Thyroid gland (tissue), 4 donors: Measurements from ENCODE around the gene LRP10. TPM values are rescaled to one million over a fixed set of nuclear protein-coding genes. Genes with fewer than 3 reads are reported as not detected.

Source experiments
- DNase-seq, 2 donors: peaks; one replicate each; pipeline ENCODE4 v3.0.0-alpha.2; 2019
- H3K27ac ChIP-seq, 3 donors: fragments of 200-600 bp; sonication (generic); 1 replicate in 2 of 3; 2 replicates in 1 of 3; pipeline ENCODE4 v1.5.1; 2016 to 2019; ENCODE audit warnings: mild to moderate bottlenecking in 1 of 3, moderate library complexity in 1 of 3
- H3K27me3 ChIP-seq: fragments of 200-600 bp; sonication (generic); one replicate; pipeline ENCODE4 v1.5.1; 2019
- H3K36me3 ChIP-seq, 2 donors: fragments of 200-600 bp; sonication (generic); one replicate each; pipeline ENCODE4 v1.5.1; 2016 to 2019
- H3K4me1 ChIP-seq, 2 donors: fragments of 200-600 bp; sonication (generic); one replicate each; pipeline ENCODE4 v1.5.1; 2017 to 2019
- H3K4me3 ChIP-seq, 3 donors: fragments of 200-600 bp; sonication (generic); replicated peaks in 1 of 3; 1 replicate in 2 of 3; 2 replicates in 1 of 3; pipeline ENCODE4 v1.5.1; 2016; ENCODE audit warnings: mild to moderate bottlenecking in 1 of 3
- H3K9me3 ChIP-seq: fragments of 200-600 bp; sonication (generic); one replicate; pipeline ENCODE4 v1.5.1; 2017
- CTCF ChIP-seq, 6 experiments: fragments of 200-600 bp in 3 of 6; fragments of 450-650 bp in 3 of 6; sonication (generic) in 3 of 6; IDR thresholded peaks; one replicate each; pipeline ENCODE4 v1.5.1; 2016 to 2019; ENCODE audit warnings: antibody characterized with exemption in 6 of 6, mild to moderate bottlenecking in 2 of 6, inconsistent platforms in 1 of 6, moderate library complexity in 1 of 6
- POLR2A ChIP-seq, 2 donors: fragments of 450-650 bp; IDR thresholded peaks; one replicate each; pipeline ENCODE4 v1.6.1; 2017; ENCODE audit warnings: antibody characterized with exemption in 2 of 2, mild to moderate bottlenecking in 2 of 2, moderate library complexity in 1 of 2
- WGBS, 2 donors: methylation state at CpG; one replicate each; pipeline ENCODE4 v1.1.5; 2017; 5-methylcytosine and 5-hydroxymethylcytosine counted together
- intact Hi-C: fragments of 100-400 bp; cut with DNase I; formaldehyde crosslinking; loops from one replicate; pipeline ENCODE4 v1.15.1; 2023
- total RNA-seq, 4 donors: library from RNA; depleted of rRNA; stranded (reverse); fragments of >200 nt; gene quantifications; one replicate each; pipeline ENCODE4 v1.2.3, GENCODE V29; 2016

Gene LRP10
- total RNA-seq, 4 donors from 2014 or later: 107 to 143 (median 121) TPM

- DNase-seq: no peak
Observed at GRCh38 chr14:22841311-22841710, 30.2 kb upstream of the LRP10 start.

GRCh38 chr14:22841769-22842168 lies 29.8 kb upstream of the LRP10 start:
- Histone ChIP-seq H3K4me3 (no peak overlapping the region), H3K36me3 (peaks cover 47 to 54% of the 10 kb centered on the region in 2 donors), H3K4me1 (peaks cover 10 to 17% of the 10 kb centered on the region in 2 donors), H3K27me3 (no peaks in the 10 kb centered on the region), H3K27ac (no peak overlapping the region), H3K9me3 (no peaks in the 10 kb centered on the region)
- no peak for DNase-seq
- intact Hi-C loops: loop anchor here (10.0 kb wide), 1 partner anchor 187 kb away; no protein-coding TSS in a partner anchor
- 91 to 94% methylated on average over 8 of the region's 8 CpGs for WGBS, 2 donors
- TF ChIP-seq CTCF (IDR thresholded peaks at IDR 0.05) (no peak), POLR2A (IDR thresholded peaks at IDR 0.05) (no peak)

More at GRCh38 chr14:22841311-22841710, 30.2 kb upstream of the LRP10 start:
- TF ChIP-seq CTCF (IDR thresholded peaks at IDR 0.05) (no peak), POLR2A (IDR thresholded peaks at IDR 0.05) (no peak)
- Histone ChIP-seq H3K4me1 (peaks cover 10 to 16% of the 10 kb centered on the region in 2 donors), H3K27me3 (no peaks in the 10 kb centered on the region), H3K36me3 (peaks cover 44 to 51% of the 10 kb centered on the region in 2 donors), H3K9me3 (no peaks in the 10 kb centered on the region), H3K4me3 (no peak overlapping the region), H3K27ac (no peak overlapping the region)
- 88 to 95% methylated on average over 1 to 9 of the region's 9 CpGs for WGBS, 2 donors
- intact Hi-C loops: loop anchor here (10.0 kb wide), 1 partner anchor 187 kb away; no protein-coding TSS in a partner anchor

- 85 to 92% methylated on average over 28 of the region's 28 CpGs for WGBS, 2 donors
- Histone ChIP-seq H3K27ac (no peak overlapping the region), H3K36me3 (peaks cover 49 to 58% of the 10 kb centered on the region in 2 donors), H3K4me3 (no peak overlapping the region), H3K4me1 (peaks cover 10 to 24% of the 10 kb centered on the region in 2 donors), H3K27me3 (no peaks in the 10 kb centered on the region), H3K9me3 (no peaks in the 10 kb centered on the region)
- intact Hi-C loops: loop anchor here (10.0 kb wide), 1 partner anchor 188 kb away; no protein-coding TSS in a partner anchor
- TF ChIP-seq CTCF (IDR thresholded peaks at IDR 0.05) (no peak), POLR2A (IDR thresholded peaks at IDR 0.05) (no peak)
- no peak for DNase-seq
Observed at GRCh38 chr14:22842211-22843122, 29.1 kb upstream of the LRP10 start.

- intact Hi-C loops: loop anchor here (10.0 kb wide), 1 partner anchor 189 kb away; no protein-coding TSS in a partner anchor
- no peak overlapping the region for H3K4me3 ChIP-seq
- TF ChIP-seq CTCF (IDR thresholded peaks at IDR 0.05) (no peak), POLR2A (IDR thresholded peaks at IDR 0.05) (no peak)
- no peak for DNase-seq
- no peaks in the 10 kb centered on the region for H3K9me3 ChIP-seq
- WGBS, 2 donors: 85 to 90% methylated on average over 20 to 21 of the region's 21 CpGs
- no peak overlapping the region for H3K27ac ChIP-seq
- peaks cover 49 to 58% of the 10 kb centered on the region in 2 donors for H3K36me3 ChIP-seq
- H3K27me3 ChIP-seq: no peaks in the 10 kb centered on the region
- peaks cover 2 to 26% of the 10 kb centered on the region in 2 donors for H3K4me1 ChIP-seq
Observed at GRCh38 chr14:22843123-22843925, 28.2 kb upstream of the LRP10 start.
